Mononuclear cell (primary cell): ENCODE data around the gene TMEM95. TPM values are rescaled to one million over a fixed set of nuclear protein-coding genes. Genes with fewer than 3 reads are reported as not detected.
"Not testable (repeated sequence)": the region's sequence is repeated elsewhere in the genome, so short reads cannot be mapped to it uniquely, and the experiment has no call there.

ENCODE experiments used
- H3K27me3 ChIP-seq: 2 replicates; pipeline ENCODE4 v1.6.0; 2011; ENCODE audit warnings: low read length, control low read depth; ENCODE audit not compliant: insufficient read depth
- H3K4me1 ChIP-seq: 2 replicates; pipeline ENCODE4 v1.5.1; 2011; ENCODE audit warnings: mild to moderate bottlenecking, low read length, control low read depth; ENCODE audit not compliant: insufficient read depth
- H3K4me3 ChIP-seq: 2 replicates; pipeline ENCODE4 v1.5.1; 2011; ENCODE audit warnings: mild to moderate bottlenecking, low read length, moderate library complexity
- H3K9me3 ChIP-seq: 2 replicates; pipeline ENCODE4 v1.5.1; 2011; ENCODE audit warnings: low read depth, mild to moderate bottlenecking, control low read depth, low read length
- total RNA-seq: library from RNA; depleted of rRNA; stranded (reverse); fragments of >200 nt; gene quantifications from one replicate; pipeline ENCODE4 v1.2.3, GENCODE V29; 2012

TMEM95 gene
- total RNA-seq, 1 donor = not detected

DNA sequence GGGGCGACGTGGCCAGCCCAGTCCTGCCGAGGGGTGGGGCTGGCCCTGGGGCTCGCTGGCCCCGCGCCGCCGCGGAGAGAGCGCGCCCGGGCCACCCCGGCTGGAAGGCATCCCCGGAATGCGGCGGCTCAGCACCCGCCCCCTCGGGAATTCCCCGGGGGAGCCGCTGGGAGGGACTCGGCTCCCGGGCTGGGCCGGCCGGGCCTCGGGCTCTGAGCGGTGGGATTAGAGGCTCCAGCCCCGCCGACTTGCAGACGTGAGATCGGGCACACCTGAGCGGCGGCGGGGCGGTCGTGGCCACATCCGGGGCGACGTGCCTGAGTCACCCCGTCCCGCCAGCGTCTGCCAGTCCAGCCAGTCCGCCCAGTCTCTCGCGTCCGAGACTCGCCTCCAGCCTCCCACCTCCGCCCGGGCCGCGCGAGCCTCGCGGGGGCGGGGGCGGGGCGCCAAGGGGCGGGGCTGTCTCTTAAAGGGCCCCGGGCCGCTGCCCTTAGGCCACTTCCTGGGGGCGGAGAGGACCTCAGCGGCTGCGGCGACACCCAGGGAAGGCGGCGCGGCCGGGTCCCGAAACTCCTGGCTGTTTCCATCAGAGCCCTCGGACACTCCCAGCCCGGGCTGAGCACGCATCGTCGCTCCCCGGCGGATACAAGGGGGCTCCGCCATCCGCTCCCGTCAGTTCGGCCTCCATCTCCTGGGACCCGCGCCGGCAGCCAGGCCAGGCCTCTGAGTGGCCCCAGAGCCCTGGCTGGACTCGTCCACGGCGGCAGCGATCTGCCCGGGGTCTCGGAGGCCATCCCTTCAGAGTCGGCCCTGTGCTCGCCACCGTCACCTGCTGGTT lies 3.1 kb upstream of the TMEM95 start, which contains the start of gene KCTD11:
Gene KCTD11, plus strand, starts transcription at position 498 of the 838 bp plus-strand sequence.
- peaks cover 40% of the 10 kb centered on the region for H3K4me1 ChIP-seq
- no peaks in the 10 kb centered on the region for H3K9me3 ChIP-seq
- H3K27me3 ChIP-seq = no peaks in the 10 kb centered on the region
- peak within 1 kb of the TSS; percentile 59 for H3K4me3 ChIP-seq

- no peaks in the 10 kb centered on the region for H3K9me3 ChIP-seq
- peak overlapping the region; percentile 59 for H3K4me3 ChIP-seq
- peaks cover 40% of the 10 kb centered on the region for H3K4me1 ChIP-seq
- no peaks in the 10 kb centered on the region for H3K27me3 ChIP-seq
These were observed 2.5 kb upstream of the TMEM95 start for GRCh38 chr17:7352503-7352889.

- Histone ChIP-seq H3K27me3 (no peaks in the 10 kb centered on the region), H3K9me3 (no peaks in the 10 kb centered on the region), H3K4me3 (no peak overlapping the region), H3K4me1 (peaks cover 40% of the 10 kb centered on the region)
These were observed 1.9 kb upstream of the TMEM95 start for GRCh38 chr17:7352910-7353635.

DNA sequence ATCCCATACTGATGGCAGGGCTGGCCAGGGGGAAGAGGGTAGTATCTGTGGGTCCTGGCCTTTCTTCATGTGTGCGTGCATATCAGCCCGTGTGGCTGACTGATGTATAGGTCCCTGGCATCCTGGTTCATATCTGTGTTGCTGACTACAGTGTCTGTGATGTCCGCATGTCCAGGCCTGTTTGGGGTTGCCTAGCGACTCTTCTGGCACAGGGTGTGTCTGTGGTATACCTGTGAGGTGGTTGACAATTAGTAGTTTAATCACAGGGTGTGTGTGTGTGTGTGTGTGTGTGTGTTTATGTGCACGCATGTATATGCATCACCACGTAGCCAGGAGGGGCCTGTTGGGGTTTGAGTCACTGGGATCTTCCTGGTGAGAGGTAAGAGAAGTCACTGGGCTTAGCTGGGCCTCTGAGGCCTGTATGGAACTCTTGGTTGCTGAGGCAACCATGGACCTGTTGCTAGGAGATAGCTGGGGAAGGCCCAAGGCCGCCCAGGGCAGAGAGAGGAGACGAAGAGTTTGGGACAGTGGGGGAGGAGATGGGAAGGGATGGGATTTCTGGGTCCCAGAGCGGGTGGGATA lies 603 bp upstream of the TMEM95 start:
- Histone ChIP-seq H3K9me3 (no peaks in the 10 kb centered on the region), H3K27me3 (no peaks in the 10 kb centered on the region), H3K4me3 (no peak overlapping the region), H3K4me1 (peaks cover 40% of the 10 kb centered on the region)

GRCh38 chr17:7355573-7355972 lies 617 bp downstream of the TMEM95 start:
- peaks cover 37% of the 10 kb centered on the region for H3K4me1 ChIP-seq
- no peaks in the 10 kb centered on the region for H3K9me3 ChIP-seq
- H3K4me3 ChIP-seq = no peak overlapping the region
- H3K27me3 ChIP-seq = no peaks in the 10 kb centered on the region

GRCh38 chr17:7356072-7356549 lies 1.2 kb downstream of the TMEM95 start:
- peaks cover 31% of the 10 kb centered on the region for H3K4me1 ChIP-seq
- H3K4me3 ChIP-seq = no peak overlapping the region
- H3K9me3 ChIP-seq = no peaks in the 10 kb centered on the region
- no peaks in the 10 kb centered on the region for H3K27me3 ChIP-seq

GRCh38 chr17:7356756-7357155 lies 1.8 kb downstream of the TMEM95 start:
- H3K27me3 ChIP-seq = no peaks in the 10 kb centered on the region
- H3K9me3 ChIP-seq = no peaks in the 10 kb centered on the region
- H3K4me1 ChIP-seq = peaks cover 28% of the 10 kb centered on the region
- H3K4me3 ChIP-seq = no peak overlapping the region

DNA sequence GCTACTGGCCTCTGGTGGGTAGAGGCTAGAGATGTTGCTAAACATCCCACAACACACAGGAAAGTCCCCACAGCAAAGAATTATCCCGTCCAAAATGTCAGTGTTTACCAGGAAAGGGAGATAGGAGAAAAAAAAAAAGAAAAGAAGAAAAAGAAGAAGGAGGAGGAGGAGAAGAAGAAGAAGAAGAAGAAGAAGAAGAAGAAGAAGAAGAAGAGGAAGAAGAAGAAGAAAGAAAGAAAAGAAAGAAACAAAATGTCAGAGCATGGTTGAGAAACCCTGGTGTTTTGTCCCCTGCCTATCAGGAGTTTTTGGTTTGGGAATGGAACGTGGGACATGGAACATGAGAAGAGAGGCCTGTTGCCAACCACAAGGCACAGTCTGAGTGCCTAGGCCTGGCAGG lies 2.4 kb downstream of the TMEM95 start:
- Histone ChIP-seq H3K27me3 (no peaks in the 10 kb centered on the region), H3K4me3 (no peak overlapping the region), H3K9me3 (no peaks in the 10 kb centered on the region), H3K4me1 (peaks cover 24% of the 10 kb centered on the region)

DNA sequence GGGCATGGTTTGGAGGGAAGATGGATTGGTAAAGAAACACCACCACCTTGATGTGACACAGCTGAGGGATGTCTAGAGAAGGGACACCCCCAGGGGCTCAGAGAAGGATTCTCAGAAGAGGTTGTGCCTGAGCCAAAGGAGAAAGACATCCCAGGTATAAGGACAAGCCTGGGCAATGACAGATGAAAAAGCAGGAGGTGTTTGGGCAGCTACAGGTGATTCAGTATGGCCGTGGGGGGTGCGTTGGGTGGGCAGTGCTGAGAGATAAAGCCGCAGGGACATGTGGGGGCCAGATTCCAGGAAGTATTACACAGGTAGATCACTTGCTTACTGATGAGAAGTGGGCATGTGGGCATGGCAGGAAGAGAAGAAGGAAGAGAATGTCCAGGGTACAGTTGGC lies 7.0 kb downstream of the TMEM95 start:
- H3K4me3 ChIP-seq = no peak overlapping the region
- H3K9me3 ChIP-seq = no peaks in the 10 kb centered on the region
- no peaks in the 10 kb centered on the region for H3K4me1 ChIP-seq
- no peaks in the 10 kb centered on the region for H3K27me3 ChIP-seq

- H3K4me3 ChIP-seq = no peak overlapping the region
- no peaks in the 10 kb centered on the region for H3K4me1 ChIP-seq
- no peaks in the 10 kb centered on the region for H3K9me3 ChIP-seq
- H3K27me3 ChIP-seq = no peaks in the 10 kb centered on the region
These were observed 8.4 kb downstream of the TMEM95 start for GRCh38 chr17:7363311-7363710.

DNA sequence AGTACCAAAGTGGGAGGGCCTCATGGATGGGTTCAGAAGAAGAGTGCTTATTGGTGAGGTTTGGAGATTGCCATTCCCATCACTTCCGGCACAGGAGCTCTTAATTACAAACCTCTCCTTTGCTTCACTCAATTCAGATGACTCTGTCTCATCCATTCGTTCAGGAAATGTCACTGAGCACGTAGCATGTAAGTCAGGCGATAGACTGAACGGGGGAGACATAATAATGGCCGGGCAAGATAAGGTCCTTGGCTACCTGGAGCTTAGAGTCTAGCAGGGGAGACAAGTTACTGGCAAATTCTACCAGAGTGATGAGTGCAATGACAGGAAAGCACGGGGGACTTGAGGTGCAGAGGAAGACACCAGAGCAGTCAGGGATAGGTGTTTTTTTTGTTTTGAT lies 11.0 kb downstream of the TMEM95 start:
- not testable (repeated sequence) for H3K9me3 ChIP-seq, H3K27me3 ChIP-seq, H3K4me1 ChIP-seq, H3K4me3 ChIP-seq

- no peaks in the 10 kb centered on the region for H3K27me3 ChIP-seq
- H3K4me1 ChIP-seq = no peaks in the 10 kb centered on the region
- H3K9me3 ChIP-seq = no peaks in the 10 kb centered on the region
- no peak overlapping the region for H3K4me3 ChIP-seq
These were observed 12.1 kb downstream of the TMEM95 start for GRCh38 chr17:7367083-7367482.

DNA sequence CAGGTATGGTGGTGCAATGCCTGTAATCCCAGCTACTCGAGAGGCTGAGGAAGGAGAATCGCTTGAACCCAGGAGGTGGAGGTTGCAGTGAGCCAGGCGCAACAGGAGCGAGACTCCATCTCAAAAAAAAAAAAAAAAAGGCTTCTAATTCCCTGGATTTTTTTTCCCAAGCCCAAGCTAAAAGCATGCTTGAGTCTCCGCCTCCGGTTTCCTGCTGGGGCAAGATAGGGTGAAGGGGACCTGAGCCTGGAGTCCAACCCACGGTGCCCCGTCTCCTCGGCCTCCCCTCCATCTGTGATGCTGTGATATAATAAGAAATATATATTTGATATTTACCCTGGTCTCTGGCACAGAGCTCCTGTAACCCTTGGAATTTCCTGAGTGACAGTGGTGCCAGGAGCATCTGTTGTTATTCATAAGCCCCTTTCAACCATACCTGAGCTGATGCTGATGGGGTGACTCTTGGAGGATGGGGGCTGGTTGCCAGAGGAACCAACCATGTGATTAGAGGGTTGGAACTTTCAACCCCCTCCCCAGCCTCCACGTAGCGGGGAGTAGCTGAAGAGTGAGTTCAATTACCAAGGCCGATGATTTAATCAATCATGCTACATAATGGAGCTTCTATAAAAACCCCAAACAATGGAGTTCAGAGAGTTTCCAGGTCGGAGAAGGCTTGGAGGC lies 13.1 kb downstream of the TMEM95 start:
- Histone ChIP-seq H3K9me3 (no peaks in the 10 kb centered on the region), H3K4me3 (no peak overlapping the region), H3K27me3 (no peaks in the 10 kb centered on the region), H3K4me1 (no peaks in the 10 kb centered on the region)

GRCh38 chr17:7368599-7368994 lies 13.6 kb downstream of the TMEM95 start:
- H3K9me3 ChIP-seq, H3K4me1 ChIP-seq, H3K4me3 ChIP-seq, H3K27me3 ChIP-seq: not testable (repeated sequence)

DNA sequence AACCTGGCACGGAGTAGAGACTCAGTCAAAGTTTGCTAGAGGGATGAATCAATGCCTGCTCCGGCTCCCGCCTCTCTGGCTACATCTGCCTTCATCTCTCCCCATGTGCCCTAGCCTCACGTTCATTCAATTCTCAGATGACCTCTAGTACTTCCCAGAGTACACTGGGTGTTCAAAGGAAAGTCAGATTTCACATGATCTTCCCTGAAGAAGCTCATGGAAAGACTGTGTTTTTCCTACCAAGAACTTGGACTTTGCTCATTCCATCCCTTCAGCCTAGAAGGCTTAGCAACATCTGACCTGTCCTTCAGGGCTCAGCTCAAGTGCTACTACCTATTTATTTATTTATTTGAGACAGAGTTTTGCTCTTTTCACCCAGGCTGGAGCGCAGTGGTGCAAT lies 14.9 kb downstream of the TMEM95 start:
- H3K4me1 ChIP-seq = no peaks in the 10 kb centered on the region
- no peaks in the 10 kb centered on the region for H3K27me3 ChIP-seq
- no peak overlapping the region for H3K4me3 ChIP-seq
- no peaks in the 10 kb centered on the region for H3K9me3 ChIP-seq
